Fibroblast of skin of right biceps (primary cell): ENCODE results near the gene IRX5.
A peak's percentile ranks its signal among the peaks of the same experiment; 100 is the strongest.

Experiments
- DNase-seq: peaks from one replicate; pipeline ENCODE4 v3.0.0-alpha.2; 2013

Gene IRX5

GRCh38 chr16:54930005-54930868, at the start of gene IRX5:
Gene IRX5 (plus strand): TSS chr16:54930865. CDS start chr16:54931199, 334 bp downstream.
- peak; percentile 99 for DNase-seq

DNA sequence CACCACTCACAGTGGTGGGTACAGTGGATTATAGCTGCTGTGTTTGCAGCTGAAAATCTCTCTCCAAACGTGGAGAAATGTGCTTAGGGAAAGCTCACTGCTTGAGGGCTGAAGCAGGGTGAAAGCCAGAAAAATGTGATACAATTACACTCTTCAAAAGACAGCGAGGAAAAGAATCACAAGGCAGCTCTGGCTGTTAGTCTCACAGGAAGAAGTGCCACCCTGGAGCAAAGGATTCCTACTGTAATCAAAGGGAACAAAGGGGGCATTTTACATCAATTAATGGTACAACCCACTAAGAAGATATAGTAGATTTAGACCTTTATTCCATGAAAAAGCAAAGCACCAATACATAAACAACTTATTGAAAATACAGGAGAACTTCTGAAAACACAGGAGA, 48.1 kb upstream of the IRX5 start:
- no peak for DNase-seq

DNA sequence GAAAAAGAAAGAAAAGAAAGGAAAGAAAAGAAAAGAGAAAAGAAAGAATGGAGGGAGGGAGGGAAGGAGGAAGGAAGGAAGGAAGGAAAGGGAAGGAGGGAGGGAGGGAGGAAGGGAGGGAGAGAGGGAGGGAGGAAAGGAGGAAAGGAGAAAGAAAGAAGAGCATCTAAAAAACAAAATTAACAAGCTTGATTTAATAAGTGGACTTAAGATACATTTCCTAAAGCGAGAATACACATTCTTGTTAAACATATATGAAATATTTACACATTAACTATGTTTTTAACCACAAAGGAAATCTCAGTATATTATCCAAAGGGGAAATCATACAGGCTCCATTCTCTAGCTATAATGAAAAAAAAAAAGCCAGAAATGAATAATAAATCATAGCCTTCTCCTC, 47.3 kb upstream of the IRX5 start:
- no peak for DNase-seq

DNA sequence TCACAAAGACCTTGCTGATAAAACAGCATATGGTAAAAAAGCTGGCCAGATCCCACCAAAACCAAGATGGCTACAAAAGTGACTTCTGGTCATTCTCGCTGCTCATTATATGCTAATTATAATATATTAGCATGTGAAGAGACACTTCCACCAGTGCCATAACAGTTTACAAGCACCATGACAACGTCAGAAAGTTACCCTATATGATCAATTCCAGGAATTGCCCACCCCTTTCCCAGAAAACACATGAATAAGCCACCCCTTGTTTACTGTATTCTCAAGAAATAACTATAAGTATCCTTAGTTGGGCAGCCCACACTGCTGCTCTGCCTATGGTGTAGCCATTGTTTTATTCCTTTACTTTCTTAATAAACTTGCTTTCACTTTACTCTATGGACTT, 44.6 kb upstream of the IRX5 start:
- no peak for DNase-seq

DNA sequence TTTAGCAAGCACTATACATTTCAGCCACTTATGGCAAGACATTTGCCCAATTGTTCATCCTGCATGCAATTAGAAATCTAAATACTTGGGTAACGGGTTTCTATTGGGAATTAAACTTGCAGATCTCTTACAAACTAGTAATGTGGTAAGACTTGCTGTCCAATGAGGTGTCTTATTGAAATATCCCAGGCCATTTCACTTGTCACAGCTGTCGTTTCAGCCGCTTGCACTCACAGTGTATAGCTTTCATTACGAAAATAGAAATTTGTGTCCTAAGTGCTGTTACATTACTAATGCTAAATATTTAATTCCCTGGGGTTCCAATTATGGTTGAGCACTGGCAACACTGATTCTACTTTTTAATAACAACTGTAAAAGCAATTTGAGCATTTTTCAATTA, 40.3 kb upstream of the IRX5 start:
- DNase-seq, result no peak

GRCh38 chr16:54891346-54891745, 39.3 kb upstream of the IRX5 start:
- no peak for DNase-seq

DNA sequence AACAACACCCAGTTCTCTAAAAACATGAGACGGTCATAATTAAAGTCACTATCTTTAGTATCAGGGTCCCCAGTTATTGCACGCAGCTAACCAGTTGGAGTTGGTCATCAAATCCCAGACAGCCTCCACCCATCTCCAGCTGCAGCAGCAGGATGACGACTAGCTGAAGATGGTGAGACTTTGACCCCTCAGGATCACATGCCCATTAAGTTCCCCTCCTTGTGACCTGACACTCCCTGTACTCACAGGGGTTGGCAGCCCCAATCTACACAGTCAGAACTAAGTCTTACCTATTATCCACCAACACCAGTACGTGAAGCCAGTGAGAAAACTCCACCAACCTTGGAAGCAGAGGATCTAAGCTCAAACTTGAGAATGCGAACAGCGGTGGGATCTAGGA, 37.7 kb upstream of the IRX5 start:
- no peak for DNase-seq

DNA sequence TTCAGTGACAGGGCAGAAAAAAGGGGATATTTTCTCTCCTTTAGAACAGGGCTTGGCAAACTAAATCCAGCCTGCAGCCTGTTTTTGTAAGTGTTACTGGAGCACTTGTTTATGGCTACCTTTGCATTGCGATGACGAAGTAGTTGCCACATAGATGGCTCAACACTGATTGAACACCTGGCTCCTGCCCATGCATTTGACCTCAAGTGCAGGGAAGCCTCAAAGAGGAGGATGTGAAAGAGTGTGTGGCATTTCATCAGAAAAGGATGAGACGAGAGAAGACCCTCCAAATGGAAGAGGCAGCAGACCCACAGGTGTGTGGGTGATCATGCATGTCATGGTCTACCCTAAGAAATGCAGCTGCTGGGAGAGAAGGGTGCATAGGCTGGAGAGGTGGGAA, 32.7 kb upstream of the IRX5 start:
- DNase-seq, result no peak

- DNase-seq, result no peak
Measured at GRCh38 chr16:54901606-54902005, 29.1 kb upstream of the IRX5 start.

DNA sequence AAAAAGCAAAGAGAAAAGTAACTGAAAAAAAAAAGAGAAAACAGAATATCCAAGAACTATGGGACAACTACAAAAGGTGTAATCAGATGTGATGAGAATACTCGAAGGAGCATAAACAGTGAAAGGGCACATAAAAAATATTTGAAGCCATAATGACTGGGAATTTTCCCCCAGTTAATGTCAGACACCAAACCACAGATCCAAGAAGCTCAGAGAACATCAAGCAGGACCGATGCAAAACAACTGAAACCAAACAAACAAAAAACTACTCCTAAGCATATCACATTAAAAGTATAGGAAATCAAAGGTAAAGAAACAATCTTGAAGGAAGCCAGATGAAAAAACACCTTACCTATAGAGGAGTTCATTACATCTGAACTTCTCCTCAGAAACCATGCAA, 27.6 kb upstream of the IRX5 start:
- no peak for DNase-seq

DNA sequence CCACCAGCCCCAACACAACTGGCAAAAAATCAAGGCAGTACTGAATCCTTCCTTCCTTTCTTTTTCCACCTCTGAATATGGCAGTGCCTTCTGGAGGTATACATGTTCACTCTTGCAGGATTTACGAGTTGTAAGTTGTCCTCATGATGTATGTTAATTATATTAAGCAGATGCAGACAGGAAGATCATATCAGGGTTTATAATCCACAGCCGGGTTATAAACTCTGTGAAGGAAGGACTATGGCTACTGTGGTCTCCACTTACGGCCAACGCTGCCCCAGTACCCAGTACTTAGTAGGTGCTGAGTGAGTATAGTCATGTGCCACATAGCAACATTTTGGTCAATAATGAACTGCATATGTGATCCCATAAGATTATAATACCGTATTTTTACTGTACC, 19.6 kb upstream of the IRX5 start:
- no peak for DNase-seq

DNA sequence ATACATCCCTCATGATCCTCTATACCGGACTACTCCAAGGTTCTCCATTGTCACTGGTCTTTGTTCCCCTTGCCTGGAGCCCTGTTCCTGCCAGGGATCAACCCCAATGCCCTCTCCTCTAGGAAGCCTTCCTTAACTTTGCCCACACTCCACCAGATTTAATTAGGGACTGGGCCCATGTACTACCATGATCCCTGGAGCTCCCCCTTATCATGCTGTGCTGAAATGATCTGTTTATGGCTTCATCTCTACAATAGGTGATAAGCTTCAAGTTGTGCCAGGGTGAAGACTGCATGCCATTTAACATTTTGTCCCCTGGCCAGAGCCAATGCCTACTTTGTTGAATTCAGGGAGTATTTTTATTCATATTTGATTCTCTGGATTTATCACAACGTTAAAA, 17.9 kb upstream of the IRX5 start:
- DNase-seq, result no peak

GRCh38 chr16:54921206-54921824, 9.3 kb upstream of the IRX5 start:
- peak; percentile 69 for DNase-seq

- peak; percentile 63 for DNase-seq
Measured at GRCh38 chr16:54923055-54923473, 7.6 kb upstream of the IRX5 start.

- no peak for DNase-seq
Measured at GRCh38 chr16:54923988-54924387, 6.7 kb upstream of the IRX5 start.

DNA sequence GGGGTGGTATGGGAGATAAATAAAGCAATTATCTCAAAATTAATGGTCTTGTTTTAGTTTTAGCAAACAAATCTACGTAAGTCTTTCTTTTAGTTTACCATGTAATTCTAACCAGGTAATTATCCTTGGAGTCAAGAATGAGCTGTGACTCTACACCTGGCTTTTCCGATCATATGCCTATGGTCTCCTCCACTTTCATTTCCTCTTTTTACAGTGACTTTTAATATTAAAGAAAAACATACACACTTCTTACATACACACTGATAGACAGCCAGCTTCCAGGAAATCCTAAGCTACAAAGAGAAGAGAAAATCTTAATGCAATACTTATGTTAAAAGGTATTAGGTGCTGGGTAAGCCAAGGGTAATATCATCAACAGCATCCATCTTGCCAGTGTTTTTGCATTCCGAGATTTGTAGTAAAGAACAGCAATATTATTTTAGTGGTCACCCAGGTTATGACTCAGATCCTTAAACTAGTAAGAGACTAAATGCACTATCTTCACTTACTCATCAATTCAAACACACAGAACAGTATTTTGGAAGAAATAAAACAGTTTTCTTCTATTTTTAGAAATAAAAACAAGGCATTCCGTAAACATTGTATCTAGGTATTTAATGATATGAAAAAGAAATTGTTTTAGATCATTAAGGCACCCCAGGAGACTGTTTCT, 4.4 kb upstream of the IRX5 start:
- peak; percentile 85 for DNase-seq

- DNase-seq, result no peak
Measured at GRCh38 chr16:54927125-54928015, 3.3 kb upstream of the IRX5 start.

DNA sequence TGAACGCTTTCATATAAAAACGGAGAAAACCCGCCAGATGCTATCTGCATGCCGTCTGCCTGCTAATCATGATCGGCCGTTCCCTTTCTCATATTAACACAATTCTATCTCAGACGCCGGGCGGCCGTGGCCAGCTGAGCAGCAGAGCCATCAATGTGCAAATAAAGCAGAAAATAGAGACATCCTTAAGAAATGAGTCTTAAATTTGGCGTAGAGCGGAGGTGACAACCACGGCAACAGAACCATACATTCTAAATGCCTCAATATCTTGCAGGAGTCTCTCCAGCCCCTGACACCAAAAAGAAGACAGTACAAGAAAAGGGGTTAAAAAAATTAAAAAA, 2.7 kb upstream of the IRX5 start:
- peak; percentile 46 for DNase-seq

DNA sequence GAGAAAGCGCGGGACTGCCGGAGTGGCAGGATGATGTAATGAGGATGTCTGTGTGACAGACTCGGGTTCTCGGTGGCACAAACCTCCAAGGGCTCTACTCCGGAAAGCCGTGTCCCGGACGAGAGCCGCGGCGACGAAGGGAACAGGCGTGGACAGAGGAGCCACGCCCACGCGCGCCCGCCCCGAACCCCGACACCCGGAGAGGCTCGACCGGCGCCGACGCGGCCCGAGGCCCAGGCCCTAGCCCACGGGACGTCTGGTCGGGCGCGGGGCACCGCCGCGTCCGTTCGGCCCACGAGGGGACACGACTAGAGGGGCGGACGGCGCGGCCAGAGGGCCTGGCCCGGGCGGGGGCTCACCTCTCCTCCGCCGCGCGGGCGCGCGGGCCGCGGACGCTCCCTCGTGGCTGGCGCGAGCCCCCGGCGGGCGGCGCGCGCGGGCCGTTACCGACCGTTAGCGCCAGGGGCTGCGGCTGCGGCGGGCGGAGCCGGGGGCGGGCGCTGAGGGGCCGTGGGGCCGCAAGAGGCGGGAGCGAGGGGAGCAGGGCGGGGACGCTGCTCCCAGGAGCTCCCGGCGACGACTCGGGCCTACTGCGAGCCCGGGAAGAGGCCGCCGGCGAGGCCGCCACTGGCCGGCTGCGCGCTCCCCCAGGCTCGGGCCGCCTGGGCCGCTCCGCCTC, 2.1 kb upstream of the IRX5 start:
- peak; percentile 71 for DNase-seq

GRCh38 chr16:54929090-54930004, 1.3 kb upstream of the IRX5 start:
- DNase-seq, result peak; percentile 99

DNA sequence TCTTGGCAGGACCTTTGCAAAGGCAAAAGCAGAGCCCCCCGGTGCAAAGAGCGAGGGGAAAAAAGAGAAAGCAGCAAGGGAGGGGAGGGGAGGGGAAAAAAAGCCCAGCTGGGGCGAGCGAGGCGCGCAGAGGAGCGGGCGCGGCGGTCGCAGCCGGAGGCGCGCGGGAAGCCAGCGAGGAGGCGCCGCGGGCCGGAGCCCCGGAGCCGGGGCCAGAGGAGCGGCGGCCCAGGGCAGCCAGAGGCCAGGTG, 129 bp downstream of the IRX5 start:
- no peak for DNase-seq
